Measurements from ENCODE around the gene UPK1B.
"Not testable (repeated sequence)": the region's sequence is repeated elsewhere in the genome, so short reads cannot be mapped to it uniquely, and the experiment has no call there.

Gene UPK1B

GRCh38 chr3:119173325-119173724, at the start of gene UPK1B:
Gene UPK1B (plus strand): TSS chr3:119173598. CDS start chr3:119186742, 13,144 bp downstream.
- no peak for DNase-seq (ENCODE audit: low read depth in 2 of 2)

DNA sequence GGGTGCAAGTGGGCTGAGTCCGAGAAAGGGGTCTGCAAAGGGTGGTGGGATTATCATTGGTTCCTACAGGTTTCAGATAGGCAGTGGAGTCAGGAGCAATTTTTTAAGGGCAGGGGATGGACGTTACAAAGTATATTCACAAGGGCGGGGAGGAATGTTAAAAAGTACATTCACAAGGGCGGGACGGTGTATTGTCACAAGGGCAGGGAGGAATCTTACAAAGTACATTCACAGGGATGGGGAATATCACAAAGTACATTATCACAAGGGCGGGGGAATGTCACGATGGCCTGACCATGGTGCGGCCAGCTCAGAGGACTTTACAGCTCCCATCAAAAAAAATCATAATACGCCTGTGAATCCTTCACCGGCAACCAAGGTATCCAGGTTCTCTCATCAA, 48.1 kb upstream of the UPK1B start:
- DNase-seq (ENCODE audit: low read depth in 2 of 2): no peak

DNA sequence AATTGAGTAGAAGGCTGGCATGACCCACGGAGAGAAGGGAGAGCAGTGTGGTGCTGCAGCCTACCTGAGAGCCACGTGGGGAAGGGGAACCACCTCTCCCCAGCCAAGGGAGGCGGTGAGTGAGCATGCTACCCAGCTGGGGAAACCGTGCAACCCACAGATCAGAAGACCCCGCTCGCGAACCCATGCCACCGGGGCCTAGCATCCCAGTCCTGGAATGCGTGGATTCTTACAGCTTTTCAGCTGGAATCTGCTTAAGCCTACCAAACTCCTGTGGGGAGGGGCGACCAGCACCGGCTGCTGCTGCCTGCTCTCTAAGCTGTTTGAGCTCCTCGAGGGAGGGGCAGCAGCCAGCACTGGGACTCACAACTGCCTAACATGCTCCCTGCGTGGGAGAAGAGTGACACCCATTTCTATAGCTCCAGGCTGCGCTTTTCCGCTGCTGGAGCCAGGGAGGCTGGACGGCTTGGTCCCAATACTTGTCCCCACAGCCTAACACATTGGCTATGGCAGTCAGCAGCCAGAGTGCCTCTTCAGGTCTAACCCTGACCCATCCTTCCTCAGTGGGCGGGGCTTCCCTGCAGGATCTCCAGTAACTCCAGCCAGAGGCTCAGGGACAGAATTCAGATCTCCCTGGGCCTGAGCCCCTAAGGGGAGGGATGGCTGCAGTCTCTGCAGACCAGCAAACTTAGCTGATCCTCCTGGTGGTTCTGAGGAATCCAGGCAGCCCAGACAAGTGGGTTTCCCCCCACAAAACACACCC, 47.5 kb upstream of the UPK1B start:
- no peak for DNase-seq (ENCODE audit: low read depth in 2 of 2)

GRCh38 chr3:119130291-119130690, 43.1 kb upstream of the UPK1B start:
- DNase-seq (ENCODE audit: low read depth in 2 of 2): not testable (repeated sequence)

DNA sequence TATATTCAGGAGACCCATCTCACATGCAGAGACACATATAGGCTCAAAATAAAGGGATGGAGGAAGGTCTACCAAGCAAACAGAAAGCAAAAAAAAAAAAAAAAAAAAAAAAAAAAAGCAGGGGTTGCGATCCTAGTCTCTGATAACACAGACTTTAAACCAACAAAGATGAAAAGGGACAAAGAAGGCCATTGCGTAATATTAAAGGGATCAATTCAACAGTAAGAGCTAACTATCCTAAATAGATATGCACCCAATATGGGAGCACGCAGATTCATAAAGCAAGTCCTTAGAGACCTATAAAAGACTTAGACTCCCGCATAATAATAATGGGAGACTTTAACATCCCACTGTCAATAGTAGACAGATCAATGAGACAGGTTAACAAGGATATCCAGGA, 41.1 kb upstream of the UPK1B start:
- DNase-seq (ENCODE audit: low read depth in 2 of 2): not testable (repeated sequence)

DNA sequence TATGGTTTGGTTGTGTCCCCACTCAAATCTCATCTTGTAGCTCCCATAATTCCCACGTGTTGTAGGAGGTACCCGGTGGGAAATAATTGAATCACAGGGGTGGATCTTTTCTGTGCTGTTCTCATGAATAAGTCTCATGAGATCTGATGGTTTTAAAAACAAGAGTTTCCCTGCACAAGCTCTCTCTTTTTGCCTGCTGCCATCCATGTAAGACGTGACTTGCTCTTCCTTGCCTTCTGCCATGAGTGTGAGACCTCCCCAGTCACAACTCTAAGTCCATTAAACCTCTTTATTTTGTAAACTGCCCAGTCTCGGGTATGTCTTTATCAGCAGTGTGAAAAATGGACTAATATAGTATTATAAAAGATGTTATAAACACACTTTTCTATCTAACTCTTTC, 34.0 kb upstream of the UPK1B start:
- not testable (repeated sequence) for DNase-seq (ENCODE audit: low read depth in 2 of 2)

GRCh38 chr3:119140466-119140865, 32.9 kb upstream of the UPK1B start:
- no peak for DNase-seq (ENCODE audit: low read depth in 2 of 2)

DNA sequence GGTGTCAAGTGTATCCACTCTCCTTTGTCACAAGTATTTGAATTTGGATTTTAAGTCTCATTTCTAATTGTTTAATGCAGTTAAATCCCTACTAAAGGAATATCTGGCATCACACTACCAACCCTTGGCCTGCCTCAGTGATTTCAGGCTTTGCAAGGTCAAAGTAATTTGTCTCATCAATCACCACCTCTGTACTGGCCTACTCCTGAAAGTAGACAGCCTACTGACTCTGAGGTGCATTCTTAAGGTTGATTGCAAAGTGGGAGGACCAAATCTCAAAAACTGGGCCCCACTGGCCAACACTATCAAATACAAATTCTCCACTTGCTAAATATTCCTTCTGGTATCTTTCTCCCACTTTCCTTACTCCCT, 28.3 kb upstream of the UPK1B start:
- DNase-seq (ENCODE audit: low read depth in 2 of 2): no peak

DNA sequence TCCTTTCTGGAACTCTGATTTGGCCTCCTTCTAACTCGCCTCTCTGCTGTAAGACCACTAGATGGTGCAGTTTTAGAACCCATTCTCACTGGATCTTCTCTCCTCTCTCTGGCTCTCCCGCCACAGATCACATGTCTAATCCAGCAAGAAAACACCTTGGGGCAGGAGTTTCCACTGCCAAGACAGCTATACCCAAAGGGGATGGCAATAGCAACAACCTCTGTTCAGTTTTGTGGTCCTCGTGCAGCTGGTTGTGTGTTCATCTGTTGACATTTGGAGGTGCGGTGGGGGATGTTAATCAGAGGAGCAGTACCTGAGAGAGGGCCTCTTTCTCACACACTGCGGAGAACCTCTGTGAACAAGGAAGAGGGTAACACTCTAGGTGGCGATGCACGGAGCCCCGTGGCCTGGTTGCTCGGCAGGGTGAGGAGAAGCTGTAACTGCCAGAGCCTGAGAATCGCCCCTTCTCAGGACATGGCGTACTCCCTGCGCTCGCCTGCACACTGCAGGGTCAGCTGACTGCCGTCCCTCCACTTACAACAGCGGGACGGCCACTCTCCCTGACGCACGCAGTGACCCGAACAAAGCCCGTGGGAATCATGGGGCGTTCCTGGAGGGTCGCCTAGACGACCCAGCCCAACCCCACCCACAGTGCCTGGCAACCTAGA, 27.8 kb upstream of the UPK1B start, which contains the start of gene TEX55:
Gene TEX55 (plus strand): TSS at position 666 of the 668 bp plus-strand sequence. CDS start 25 bp downstream, outside the sequence.
- DNase-seq (ENCODE audit: low read depth in 2 of 2): no peak

DNA sequence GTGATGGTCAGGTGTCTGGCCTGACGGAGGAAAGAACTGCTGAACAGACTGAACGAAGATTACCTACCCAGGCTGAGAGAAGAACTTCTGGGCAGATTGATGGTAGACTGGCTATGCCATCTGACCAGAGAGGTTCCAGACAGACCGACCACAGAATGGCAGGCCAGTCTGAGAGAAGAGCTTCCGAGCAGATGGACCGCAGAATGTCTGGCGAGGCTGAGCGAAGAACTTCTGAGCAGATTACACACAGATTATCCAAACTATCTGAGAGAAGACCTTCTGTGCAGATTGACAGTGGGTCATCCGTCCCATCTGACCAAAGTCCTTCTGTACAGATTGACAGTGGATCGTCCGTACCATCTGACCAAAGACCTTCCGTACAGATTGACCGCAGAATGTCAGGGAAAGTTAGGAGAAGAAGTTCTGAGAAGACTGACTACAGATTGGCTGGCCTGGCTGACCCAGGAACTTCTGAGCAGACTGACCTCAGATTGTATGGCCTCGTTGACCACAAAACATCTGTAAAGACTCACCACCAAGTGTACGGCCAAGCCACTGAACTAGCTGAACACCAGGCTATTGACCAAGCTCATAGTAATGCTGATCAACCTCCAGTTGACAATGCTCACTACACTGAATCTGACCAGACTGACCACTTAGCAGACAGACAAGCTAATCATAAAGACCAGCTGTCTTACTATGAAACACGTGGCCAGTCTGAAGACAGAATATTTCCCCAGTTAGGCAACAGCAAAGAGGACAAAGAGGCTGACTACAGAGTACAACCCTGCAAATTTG, 26.6 kb upstream of the UPK1B start:
- DNase-seq (ENCODE audit: low read depth in 2 of 2): no peak

DNA sequence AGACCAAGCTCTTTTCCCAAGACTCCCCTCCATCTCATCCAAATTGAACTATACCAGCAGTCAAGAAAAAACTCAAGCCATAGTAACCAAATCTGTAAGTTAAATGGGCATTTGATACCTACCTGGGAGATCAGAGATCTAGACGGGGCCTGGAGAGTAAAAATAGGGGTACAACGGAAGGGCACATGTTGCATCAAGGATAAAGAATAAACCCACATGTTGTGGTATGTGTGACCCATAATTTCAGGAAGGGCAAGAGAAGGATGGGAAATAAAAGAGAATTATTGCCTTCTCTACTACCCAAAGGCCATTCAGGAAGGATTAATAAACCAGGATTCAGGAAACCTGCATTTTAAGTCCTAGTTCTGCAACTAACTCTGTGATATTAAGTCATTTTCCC, 25.9 kb upstream of the UPK1B start:
- no peak for DNase-seq (ENCODE audit: low read depth in 2 of 2)

DNA sequence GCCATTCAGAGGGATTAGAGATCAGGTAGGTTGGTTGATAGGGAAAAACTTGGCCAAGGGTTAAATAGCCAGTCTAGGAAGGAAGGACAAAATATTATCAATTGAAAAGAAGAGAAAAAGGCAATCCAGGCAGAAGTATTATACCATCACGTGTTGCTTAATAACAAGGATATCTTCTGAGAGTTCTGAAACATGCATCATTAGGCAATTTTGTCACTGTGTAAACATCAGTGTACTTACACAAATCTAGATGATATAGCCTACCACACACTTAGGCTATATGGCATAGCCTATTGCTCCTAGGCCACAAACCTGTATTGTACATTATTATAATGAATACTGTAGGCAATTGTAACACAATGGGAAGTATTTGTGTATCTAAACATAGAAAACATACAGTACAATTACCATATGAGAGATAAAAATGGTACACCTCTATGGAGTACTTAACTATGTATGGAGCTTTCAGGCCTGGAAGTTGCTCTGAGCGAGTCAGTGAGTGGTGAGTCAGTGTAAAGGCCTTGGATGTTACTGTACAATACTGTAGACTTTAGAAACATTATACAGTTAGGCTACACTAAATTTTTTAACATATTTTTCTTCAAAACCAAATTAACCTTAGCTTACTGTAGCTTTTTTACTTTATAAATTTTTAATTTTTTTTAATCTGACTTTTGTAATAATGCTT, 24.8 kb upstream of the UPK1B start:
- no peak for DNase-seq (ENCODE audit: low read depth in 2 of 2)

- DNase-seq (ENCODE audit: low read depth in 2 of 2): no peak
Observed at GRCh38 chr3:119149484-119149883, 23.9 kb upstream of the UPK1B start.

- no peak for DNase-seq (ENCODE audit: low read depth in 2 of 2)
Observed at GRCh38 chr3:119156868-119157267, 16.5 kb upstream of the UPK1B start.

DNA sequence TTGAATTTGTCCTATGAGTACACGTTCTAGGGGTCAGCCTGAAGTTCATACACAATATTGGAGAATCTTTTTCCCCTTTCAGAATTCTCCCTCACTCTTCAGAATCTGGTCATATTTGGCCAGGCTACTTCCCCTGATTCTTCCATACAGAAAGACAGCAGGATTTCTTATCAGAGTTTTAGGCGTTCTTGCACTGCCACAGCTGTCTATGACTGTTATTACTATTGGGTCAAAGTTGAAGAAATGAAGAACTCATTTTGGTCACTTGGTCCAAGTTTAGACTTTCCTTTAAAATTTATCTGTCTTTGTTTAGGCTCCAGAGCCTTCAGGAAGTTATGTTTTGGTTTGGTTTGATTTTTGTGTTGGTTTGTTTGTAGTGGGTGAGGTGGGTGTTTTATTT, 15.4 kb upstream of the UPK1B start:
- DNase-seq (ENCODE audit: low read depth in 2 of 2): no peak

- no peak for DNase-seq (ENCODE audit: low read depth in 2 of 2)
Observed at GRCh38 chr3:119160361-119160760, 13.0 kb upstream of the UPK1B start.

DNA sequence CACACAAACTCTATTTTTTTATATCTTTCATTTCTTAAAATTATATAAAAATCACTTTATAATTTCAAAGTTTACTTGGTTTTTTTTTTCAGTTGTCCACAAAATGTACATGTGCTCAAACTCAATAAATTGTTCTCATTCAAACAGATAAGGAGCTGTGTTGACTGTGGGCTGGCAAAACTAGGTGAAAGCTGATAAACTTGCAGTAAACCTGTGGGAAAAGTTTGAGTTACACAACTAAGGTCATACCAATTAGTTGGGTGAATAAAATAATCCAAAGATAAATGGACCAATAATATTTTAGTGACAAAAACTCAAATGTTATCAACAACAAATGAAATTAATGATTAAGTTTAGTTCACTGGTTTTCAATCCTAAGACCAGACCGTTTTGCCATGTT, 12.6 kb upstream of the UPK1B start:
- no peak for DNase-seq (ENCODE audit: low read depth in 2 of 2)

DNA sequence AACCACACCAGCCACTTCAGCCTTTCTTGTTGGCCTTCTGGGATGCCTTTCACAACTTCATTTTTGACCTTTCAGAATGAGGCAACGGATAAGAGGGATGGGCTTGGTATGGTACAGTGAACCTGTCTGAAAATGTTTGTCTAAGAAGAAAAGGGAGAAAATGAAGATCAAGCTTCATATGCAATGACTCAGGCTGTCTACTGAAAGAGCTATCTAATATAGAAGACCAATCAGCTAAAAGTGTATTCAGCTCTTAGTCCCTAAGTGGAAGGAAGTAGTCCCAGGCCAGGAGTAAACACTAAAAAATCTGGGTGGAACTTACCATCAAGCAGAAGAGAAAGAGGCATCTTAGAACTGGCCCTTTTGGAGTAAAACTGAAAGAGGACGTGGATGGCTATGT, 12.2 kb upstream of the UPK1B start:
- DNase-seq (ENCODE audit: low read depth in 2 of 2): no peak

- not testable (repeated sequence) for DNase-seq (ENCODE audit: low read depth in 2 of 2)
Observed at GRCh38 chr3:119164745-119165144, 8.7 kb upstream of the UPK1B start.

GRCh38 chr3:119170821-119171220, 2.6 kb upstream of the UPK1B start:
- DNase-seq (ENCODE audit: low read depth in 2 of 2): no peak

GRCh38 chr3:119175872-119176756, 2.7 kb downstream of the UPK1B start:
- no peak for DNase-seq (ENCODE audit: low read depth in 2 of 2)

Data from stimulated activated CD8-positive, alpha-beta memory T cell treated with anti-CD3 and anti-CD28 coated beads, Interleukin-2, amount 100 ng/mL, for 1 hour (primary cell).